HEK293T (cell line): ENCODE data around the gene TJP2.

Source experiments
- PKNOX1 ChIP-seq: fragments of 450-650 bp; IDR thresholded peaks from 2 replicates; pipeline ENCODE4 v1.6.1; 2016
- TARDBP ChIP-seq: fragments of 450-650 bp; IDR thresholded peaks from 2 replicates; pipeline ENCODE4 v1.6.1; 2016

- TF ChIP-seq TARDBP (no peak), PKNOX1 (no peak)
These were observed 60.6 kb downstream of the TJP2 start for GRCh38 chr9:69234683-69235082.
